NCI-H345 treated with DMSO at 0.1 percent for 48 hours (cell line): Measurements from ENCODE around the gene CHORDC1.
"Not testable (repeated sequence)": the region's sequence is repeated elsewhere in the genome, so short reads cannot be mapped to it uniquely, and the experiment has no call there.

Experiments used
- DNase-seq: peaks from one replicate; lab custom pipeline; 2025; ENCODE audit not compliant: unreplicated experiment; lab: John Stamatoyannopoulos, UW

The CHORDC1 gene

DNA sequence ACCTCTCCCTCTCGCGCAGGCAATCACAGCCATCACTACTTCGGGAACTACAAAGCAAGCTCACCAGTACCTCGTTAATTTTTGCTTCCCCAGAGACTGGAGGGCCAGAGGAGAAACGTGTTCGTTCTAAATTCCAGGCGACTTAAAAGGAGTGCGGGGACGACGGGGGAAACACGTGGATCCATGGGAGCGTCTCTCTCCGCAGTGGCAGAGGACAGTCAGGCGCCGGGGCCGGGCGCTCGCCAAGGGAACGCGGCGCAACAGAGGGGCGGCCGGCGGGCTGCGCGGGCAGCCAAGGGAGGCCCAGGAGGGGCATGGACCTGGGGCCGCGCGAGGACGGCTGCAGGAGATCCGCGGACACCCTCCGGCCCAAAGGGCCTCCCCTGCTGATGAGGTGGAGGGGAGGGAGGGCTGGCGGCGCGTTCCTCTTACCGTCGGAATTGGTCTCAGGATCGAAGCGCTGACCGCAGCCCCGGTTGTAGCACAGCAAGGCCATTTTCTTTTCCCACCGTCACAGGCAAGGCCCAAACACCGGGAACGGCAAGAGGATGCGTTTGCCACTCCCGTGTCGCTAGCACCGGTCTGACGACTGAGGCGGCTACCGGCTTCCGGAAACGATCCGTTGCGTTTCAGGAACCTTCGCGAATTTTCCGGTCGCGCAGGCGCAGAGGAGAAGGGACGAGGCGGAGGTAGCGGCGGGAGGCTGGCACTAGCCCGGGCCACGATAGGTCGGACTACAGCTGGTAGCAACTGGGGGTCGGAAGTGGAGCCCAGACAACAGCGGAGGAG is at the start of gene CHORDC1:
Gene CHORDC1 (minus strand): TSS at position 591 of the 789 bp plus-strand sequence. CDS start 95 bp downstream, at position 496.
- DNase-seq = peak; percentile 86

DNA sequence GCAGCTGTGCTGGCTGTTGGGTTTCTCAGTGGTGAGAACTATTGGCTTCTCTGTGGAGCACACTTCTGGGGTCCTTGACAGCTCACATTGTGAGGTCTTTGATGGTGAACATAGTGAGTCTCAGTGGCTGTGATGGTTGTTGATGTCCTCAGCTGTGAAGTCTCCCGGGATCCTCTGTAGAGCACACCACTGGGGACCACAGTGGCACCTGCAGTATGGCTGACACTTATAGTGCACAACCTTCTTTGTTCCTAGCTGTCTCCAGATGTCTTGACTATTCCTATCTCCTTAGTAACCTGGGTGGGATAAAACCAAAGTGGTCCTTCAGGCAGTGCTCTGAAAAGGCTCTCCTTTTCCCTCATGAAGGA is 34.3 kb upstream of the CHORDC1 start:
- DNase-seq = no peak

DNA sequence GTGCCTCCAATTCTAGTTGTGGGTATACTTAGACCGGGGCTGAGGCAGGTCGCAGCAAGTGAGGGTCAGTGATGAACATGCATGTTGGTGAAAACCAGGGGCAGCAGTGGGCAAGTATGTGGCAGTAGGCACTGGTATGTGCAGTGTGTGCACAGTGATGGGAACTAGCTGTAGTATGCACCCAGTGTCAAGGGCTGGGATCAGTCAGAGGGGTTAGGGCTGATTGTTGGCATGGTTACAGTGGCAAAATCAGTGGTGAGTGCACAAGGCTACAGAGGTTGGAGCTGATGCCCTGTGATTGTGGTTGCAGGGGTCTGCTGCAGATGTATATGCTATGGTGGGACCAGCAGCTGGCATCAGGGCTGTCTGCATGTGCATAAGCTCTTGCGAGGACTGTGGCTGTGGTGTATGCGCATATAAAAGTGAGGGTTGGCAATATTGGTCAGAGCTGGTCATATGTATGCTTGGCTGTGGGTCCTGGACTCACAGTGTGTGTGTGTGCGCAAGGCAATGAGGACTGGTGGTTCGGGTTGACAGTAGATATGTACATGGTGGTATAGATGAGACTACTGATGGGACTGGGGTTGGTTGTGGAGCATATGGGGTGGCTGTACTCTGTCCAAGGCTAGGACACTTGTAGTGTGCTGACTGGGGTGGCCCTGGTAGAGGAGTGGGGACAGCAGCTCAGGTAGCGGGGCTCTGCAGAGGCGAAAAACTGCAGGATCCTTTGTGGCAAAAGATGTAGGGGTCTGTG is 33.7 kb upstream of the CHORDC1 start:
- DNase-seq = no peak

DNA sequence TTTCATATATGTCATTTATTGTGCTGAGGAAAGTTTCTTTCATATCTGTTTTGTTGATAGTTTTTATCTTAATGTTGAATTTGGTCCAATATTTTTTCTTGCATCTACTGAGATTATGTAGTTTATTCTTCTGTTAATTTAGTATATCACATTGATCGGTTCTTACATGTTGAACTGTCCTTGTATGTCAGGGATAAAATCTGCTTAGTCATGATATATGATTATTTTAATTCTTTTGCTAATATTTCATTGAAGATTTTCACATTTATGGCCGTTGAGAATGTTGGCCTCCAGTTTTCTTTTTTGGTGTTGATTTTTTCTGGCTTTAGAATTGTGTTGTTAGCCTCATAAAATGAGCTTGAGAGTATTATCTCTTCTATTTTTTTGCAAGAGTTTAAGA is 31.2 kb upstream of the CHORDC1 start:
- no peak for DNase-seq

DNA sequence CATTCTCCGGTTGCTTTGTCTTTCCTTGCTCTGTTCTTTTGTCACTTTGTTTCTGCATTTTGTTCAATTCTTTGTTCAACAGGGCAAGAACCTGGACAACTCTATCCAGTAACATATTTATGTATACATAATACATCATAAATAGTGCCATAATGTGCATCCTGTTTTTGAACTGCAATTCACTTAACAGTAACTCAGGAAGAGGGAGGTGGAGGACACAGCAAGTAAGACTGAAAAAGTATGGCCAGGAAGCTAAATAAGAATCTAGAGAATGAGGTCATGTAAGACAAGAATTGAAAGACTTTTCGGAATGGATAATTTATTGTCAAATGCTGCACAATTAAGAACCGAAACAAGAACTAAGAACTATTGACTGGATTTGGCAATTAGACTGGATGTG is 29.2 kb upstream of the CHORDC1 start:
- no peak for DNase-seq

DNA sequence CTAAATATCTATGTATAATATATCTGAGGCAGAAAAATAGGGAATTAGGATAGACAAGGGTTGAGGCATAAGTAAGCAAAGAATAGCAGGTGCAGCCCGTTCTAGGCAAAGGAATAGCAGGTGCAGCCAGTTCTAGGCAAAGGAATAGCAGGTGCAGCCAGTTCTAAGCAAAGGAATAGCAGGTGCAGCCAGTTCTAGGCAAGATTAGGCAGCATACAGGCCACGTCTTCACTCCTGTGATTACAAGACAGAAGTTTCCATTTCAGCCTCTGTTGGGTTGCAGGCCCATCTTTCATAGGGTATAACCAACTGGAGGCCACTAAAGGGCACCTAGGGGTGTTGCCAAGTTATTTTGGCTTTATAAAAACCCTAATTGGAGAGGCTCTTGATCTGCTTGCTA is 28.8 kb upstream of the CHORDC1 start:
- no peak for DNase-seq

DNA sequence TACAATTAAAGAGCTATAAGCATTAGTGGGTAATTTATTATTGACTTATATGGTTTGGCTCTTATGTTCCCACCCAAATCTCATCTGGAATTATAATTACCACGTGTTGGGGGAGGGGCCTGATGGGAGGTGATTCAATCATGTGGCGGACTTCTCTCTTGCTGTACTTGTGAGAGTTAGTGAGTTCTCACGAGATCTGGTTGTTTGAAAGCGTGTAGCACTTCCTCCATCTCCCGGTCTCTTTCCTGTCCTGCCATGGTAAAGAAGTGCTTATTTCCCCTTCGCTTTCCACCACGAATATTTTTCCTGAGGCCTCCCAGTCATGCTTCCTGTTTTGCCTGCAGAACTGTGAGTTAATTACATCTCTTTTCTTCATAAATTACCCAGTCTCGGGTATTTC is 28.1 kb upstream of the CHORDC1 start:
- DNase-seq = no peak

DNA sequence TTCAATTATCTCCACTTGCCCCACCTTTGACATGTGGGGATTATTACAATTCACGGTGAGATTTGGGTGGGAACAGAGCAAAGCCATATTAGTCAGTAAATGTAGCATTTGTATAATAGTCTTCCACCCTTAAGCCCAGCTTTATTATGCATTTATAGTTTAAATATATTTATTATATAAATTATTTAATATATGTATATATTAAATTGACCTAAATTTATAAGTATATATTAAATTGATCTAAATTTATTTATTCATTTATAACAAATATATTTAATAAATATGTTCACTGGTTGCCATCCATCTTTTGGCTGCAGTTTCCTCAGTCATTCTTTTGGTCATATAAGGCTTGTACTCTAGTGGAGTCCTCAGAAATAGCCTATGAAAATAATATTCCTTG is 23.6 kb upstream of the CHORDC1 start:
- no peak for DNase-seq

DNA sequence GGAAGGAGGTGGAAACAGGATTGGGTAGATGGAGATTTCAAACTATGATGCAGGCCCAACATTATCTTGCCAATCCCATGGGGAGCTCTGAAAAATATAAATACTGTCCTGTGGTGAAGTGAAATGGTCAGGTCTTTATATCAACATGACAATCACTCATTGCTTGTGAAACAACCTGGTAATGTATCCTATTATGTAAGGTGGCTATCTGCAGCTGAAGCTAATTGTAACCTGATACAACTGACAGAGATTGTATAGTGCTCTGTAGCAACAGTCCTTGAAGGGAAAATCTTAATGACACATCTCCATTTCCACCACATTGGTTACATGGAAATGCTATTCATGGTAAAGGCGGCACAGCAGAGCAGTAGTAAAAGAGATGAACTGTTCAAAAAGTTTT is 20.7 kb upstream of the CHORDC1 start:
- peak; percentile 47 for DNase-seq

DNA sequence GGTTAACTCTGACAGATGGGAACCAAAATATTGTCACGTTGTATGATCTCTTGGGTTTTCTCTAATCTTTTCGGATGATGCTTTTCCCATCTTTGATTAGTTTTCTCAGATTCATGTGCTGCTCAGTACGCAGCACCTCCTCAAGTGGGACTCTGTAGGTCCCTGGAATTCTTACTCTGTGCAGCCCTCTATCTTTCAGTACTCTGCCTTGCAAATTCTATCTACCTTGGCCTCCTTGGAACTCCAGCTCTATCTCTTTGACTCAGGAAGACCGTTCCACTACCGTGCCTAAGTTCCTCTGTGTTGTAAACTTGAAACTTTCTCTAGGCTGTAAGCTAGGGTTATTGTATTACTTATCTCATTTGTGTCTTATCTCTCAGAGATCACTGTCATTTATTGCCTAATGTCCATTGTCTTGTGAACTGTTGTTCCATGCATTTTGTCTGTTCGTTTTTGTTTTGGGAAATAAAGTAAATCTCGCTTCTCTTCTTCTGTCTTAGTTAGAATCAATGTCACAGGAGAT is 20.1 kb upstream of the CHORDC1 start:
- no peak for DNase-seq

DNA sequence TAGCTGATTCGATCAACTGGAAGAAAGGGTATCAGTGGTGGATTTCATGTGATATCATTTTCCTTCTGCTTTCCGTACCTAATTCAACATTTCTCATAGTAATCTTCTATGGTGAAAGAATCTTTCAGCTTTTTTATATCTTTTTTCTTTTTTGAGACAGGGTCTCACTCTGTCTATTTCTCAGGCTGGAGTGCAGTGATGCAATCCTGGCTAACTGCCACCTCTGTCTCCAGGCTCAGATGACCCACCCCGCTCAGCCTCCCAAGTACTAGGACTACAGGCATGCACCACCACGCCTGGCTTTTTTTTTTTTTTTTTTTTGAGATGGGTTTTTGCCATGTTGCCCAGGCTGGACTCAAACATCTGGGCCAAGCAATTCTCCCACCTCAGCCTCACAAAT is 18.6 kb upstream of the CHORDC1 start:
- DNase-seq = no peak

DNA sequence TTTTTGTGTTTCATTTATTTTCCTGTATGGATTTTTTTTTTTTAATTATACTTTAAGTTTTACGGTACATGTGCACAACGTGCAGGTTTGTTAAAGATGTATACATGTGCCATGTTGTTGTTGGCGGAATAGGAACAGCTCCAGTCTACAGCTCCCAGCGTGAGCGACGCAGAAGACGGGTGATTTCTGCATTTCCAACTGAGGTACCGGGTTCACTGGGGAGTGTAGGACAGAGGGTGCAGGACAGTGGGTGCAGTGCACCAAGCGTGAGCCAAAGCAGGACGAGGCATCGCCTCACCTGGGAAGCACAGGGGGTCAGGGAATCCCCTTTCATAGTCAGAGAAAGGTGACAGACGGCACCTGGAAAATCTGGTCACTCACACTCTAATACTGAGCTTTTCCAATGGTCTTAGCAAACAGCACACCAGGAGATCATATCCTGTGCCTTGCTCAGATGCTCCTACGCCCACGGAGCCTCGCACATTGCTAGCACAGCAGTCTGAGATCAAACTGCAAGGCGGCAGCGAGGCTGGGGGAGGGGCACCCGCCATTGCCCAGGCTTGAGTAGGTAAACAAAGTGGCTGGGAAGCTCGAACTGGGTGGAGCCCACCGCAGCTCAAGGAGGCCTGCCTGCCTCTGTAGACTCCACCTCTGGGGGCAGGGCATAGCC is 17.3 kb upstream of the CHORDC1 start:
- not testable (repeated sequence) for DNase-seq

DNA sequence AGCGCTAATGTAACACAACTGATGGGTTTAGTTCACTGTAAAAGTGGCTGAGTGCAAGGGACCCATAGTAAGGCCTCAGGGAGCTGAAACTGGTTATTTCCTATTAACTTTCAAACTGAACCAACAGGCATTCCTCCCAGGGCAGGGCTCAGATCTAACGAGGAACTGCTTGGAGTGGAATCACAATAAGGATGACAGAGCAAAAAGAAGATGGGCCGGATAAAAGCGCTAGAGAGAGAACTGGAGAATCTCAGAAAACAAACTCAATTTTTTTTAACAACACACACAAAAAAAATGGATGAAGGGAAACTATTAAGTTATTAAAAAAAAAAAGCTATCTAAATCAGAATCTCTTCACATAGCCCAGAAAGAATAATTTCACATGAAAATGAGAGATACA is 14.2 kb upstream of the CHORDC1 start:
- DNase-seq = no peak

DNA sequence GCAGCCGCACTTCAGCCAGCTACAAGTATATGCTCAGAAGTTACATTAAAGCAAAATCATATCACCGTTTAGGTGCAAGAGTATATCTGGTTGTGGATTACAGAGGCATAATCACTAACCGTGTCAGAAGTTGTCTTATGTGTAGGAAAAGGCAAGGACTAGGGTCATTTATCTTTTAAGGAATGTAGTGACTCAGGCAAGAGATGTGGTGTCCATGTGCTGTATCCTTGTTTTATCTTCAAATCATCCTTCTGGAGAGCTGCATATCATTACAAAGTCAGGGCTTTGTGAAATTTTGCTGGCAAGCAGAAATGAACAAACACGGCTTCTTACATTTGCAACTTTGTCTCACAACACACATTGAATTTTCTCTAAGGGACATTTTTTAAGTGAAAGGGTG is 12.7 kb upstream of the CHORDC1 start:
- no peak for DNase-seq

DNA sequence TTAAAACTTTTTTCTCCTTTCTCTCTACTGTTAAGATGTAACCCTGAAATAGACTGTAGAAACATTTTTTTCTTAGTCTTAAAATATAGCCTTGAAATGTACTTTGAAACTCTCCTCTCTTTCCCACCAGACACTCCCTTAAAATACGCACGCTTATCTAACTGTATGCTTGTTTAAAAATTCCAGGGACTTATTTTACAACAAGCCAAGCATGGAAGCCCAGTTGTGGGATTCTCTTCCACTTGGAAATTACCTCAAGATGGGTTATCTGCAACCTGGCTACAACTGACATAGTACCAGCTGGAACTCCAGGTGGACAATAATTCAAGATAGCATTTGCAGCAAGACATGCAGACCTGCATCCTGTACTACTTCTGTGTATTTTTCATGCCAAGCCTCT is 12.1 kb upstream of the CHORDC1 start:
- DNase-seq = no peak

DNA sequence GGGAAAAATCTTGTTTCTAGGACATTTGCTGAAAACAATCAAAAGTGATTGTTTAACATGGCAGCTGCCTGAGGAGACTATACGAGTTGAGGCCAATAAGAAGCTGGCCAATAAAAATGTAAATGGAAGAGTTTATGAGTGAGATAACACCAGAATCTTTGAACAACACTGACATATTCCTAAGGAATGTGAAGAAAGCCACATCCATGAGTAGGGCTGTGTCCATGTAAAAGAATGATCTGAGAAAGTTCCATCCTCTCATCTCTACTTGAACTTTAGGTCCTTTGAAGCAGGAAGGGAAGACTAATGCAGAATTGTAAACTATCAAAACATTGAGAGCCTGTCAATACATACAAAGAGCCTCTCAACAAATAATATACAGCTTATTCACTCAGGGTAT is 6.9 kb upstream of the CHORDC1 start:
- no peak for DNase-seq

DNA sequence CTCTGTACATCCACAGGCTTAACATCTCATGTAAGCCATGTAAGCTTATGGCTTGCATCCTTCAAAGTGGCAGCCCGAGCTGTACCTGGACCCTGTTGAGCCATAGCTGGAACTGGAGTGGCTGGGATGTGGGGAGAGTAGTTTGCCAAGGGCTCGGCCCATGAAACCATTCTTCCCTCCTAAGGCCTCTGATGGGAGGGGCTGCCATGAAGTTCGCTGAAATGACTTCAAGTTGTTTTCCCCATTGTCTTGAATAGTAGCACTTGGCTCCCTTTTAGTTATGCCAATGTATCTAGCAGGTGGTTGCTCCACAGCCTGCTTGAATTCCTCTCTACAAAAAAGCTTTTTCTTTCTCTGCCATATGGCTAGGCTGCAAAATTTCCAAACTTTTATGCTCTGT is 5.2 kb upstream of the CHORDC1 start:
- DNase-seq = no peak

DNA sequence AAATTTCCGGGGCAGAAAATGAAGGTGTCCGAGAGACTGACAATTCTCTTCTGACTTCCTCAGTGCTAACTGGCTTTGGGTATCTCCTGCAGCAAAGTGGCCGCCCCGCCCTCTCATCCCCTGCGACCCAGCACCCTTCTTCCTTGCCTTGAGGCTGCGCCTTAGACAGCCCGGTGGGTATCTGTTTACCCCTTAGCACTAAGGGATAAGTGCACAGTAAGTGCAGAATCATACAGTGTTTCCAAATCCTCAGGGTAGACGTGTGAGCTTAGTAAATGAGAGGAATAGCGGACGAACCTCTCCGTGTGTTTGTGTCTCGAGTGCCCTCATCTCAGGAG is 368 bp upstream of the CHORDC1 start:
- no peak for DNase-seq

DNA sequence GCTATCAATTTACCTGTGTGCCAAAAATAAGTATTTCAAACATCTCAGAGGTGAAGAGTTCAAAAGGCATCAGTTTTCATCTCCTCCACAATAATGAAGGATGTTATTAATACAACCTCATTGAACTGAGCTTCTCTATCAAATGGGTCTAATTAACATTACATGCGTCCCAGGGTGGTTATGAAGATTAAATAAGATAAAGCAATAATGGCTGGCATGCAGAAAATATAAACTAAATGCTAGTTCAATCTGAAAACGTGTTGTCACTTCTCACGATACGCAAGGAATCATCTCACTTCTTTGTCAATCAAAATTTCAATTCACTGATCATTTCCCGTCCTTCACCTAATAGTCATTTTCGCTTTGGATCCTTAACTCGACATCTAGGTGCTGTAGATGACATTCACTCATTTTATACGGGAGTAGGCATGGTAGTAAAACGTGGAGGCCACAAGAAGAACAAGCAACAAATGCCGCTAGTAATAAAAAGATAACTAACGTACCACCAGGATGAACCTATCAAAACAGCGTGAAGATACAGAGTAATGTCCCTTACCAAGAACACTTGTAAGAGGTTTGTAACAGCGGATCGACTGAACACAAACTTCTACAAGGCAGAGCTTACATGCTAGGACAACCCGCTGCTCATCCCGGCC is 918 bp downstream of the CHORDC1 start:
- no peak for DNase-seq

DNA sequence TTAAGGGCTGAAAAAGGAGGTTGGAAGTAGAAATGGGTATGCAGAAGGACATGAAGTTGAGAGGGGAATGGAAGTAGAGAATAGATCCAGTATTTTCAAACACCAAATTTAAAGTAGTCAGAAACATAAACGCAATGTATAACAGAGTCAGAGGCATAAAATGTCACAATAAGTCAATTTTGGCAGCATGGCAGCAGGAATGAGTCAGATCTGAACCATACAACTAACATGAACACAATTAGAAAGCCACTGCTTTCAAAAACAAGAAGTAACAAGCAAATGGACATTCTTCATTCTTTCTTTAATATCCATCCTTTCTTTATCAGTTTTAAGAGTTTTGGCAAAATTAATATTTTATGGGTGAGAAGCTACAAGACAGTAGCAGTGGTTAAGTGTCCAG is 2.5 kb downstream of the CHORDC1 start:
- DNase-seq = no peak

DNA sequence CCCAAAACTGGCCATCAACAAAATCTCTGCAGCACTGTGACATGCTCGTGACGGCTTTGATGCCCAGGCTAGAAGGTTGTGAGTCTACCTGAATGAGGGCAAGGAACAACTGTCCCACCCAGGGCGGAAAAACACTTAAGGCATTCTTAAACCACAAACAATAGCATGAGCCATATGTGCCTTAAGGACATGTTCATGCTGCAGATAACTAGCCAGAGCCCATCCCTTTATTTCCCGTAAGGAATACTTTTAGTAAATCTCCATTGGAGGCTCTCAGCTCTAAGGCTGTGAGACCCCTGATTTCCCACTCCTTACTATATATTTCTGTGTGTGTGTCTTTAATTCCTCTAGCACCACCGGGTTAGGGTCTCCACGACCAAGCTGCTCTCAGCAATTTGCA is 3.4 kb downstream of the CHORDC1 start:
- DNase-seq = no peak
